T-cell (primary cell): ENCODE results near the gene PPME1. TPM values are rescaled to one million over a fixed set of nuclear protein-coding genes. Genes with fewer than 3 reads are reported as not detected.

Experiments
- ATAC-seq, 4 experiments: fragments of 200-7000 bp in 3 of 4; fragments of 150-1000 bp in 1 of 4; cut with Tn5 transposase; replicated peaks in 1 of 4; 1 replicate in 3 of 4; 2 replicates in 1 of 4; pipeline ENCODE4 v1.10.0; 2021; ENCODE audit warnings: moderate library complexity in 3 of 4, mild to moderate bottlenecking in 2 of 4, moderate number of reproducible peaks in 1 of 4
- CTCF ChIA-PET, 2 donors: fragments of 300-600 bp; sonication (Branson Sonifier 250); formaldehyde crosslinking; loops; one replicate each; lab custom pipeline; 2022; ENCODE audit warnings: antibody characterized with exemption in 2 of 2; lab: Charles Lee
- POLR2A ChIA-PET, 2 donors: fragments of 300-600 bp; sonication (Branson Sonifier 250); formaldehyde crosslinking; loops; one replicate each; lab custom pipeline; 2022; ENCODE audit warnings: antibody characterized with exemption in 2 of 2; lab: Charles Lee
- DNase-seq, 35 experiments: peaks; one replicate each; pipeline versions ENCODE4 v3.0.0 to v3.0.0-alpha.2; 2013 to 2023
- H3K27ac ChIP-seq: one replicate; pipeline ENCODE4 v1.5.1; 2013; ENCODE audit warnings: low read length
- H3K27me3 ChIP-seq, 2 experiments: replicated peaks in 1 of 2; 1 replicate in 1 of 2; 2 replicates in 1 of 2; pipeline versions ENCODE4 v1.6.1 to v1.7.0; 2013; ENCODE audit warnings: low read length in 1 of 2, mixed read lengths in 1 of 2; ENCODE audit not compliant: control insufficient read depth in 2 of 2, insufficient read depth in 2 of 2; ENCODE audit errors: extremely low read depth in 1 of 2
- H3K36me3 ChIP-seq, 2 donors: 1 replicate in 1 of 2; 2 replicates in 1 of 2; pipeline versions ENCODE4 v1.6.1 to v1.7.0; 2013; ENCODE audit warnings: low read length in 1 of 2; ENCODE audit not compliant: control insufficient read depth in 2 of 2, insufficient read depth in 1 of 2; ENCODE audit errors: extremely low read depth in 1 of 2
- H3K4me1 ChIP-seq, 2 experiments: 1 replicate in 1 of 2; 2 replicates in 1 of 2; pipeline versions ENCODE4 v1.6.1 to v1.7.0; 2013; ENCODE audit warnings: low read length in 2 of 2, mixed read lengths in 1 of 2; ENCODE audit not compliant: insufficient read depth in 2 of 2, control insufficient read depth in 1 of 2; ENCODE audit errors: extremely low read depth in 1 of 2
- H3K4me3 ChIP-seq, 2 donors: 1 replicate in 1 of 2; 2 replicates in 1 of 2; pipeline versions ENCODE4 v1.5.1 to v1.7.0; 2013; ENCODE audit warnings: mild to moderate bottlenecking in 2 of 2, low read length in 1 of 2, moderate library complexity in 1 of 2; ENCODE audit not compliant: control insufficient read depth in 1 of 2; ENCODE audit errors: extremely low read depth in 1 of 2
- H3K9me3 ChIP-seq: 2 replicates; pipeline ENCODE4 v1.7.0; 2013
- H3K27ac Mint-ChIP-seq, 2 donors: one replicate each; pipeline ENCODE4 v1.8.0; 2020 to 2021; ENCODE audit warnings: mild to moderate bottlenecking in 2 of 2, mixed read lengths in 2 of 2
- H3K27me3 Mint-ChIP-seq, 2 donors: one replicate each; pipeline ENCODE4 v1.8.0; 2021 to 2022; ENCODE audit warnings: mixed read lengths in 2 of 2
- H3K36me3 Mint-ChIP-seq: one replicate; pipeline ENCODE4 v1.8.0; 2021; ENCODE audit warnings: mixed read lengths
- H3K4me1 Mint-ChIP-seq, 3 donors: one replicate each; pipeline ENCODE4 v1.8.0; 2020 to 2022; ENCODE audit warnings: mixed read lengths in 3 of 3, mild to moderate bottlenecking in 1 of 3
- H3K4me3 Mint-ChIP-seq, 3 donors: one replicate each; pipeline ENCODE4 v1.8.0; 2020 to 2022; ENCODE audit warnings: mild to moderate bottlenecking in 3 of 3, mixed read lengths in 3 of 3, moderate library complexity in 3 of 3
- H3K9me3 Mint-ChIP-seq, 3 donors: one replicate each; pipeline ENCODE4 v1.8.0; 2020 to 2022; ENCODE audit warnings: mixed read lengths in 3 of 3
- WGBS: methylation state at CpG from one replicate; pipeline ENCODE4 v1.1.5; 2013; ENCODE audit warnings: missing lambda C conversion rate; ENCODE audit not compliant: insufficient coverage; 5-methylcytosine and 5-hydroxymethylcytosine counted together
- total RNA-seq, 35 experiments: library from RNA in 6 of 35; stranded (reverse) in 6 of 35; fragments of 120-200 nt in 1 of 35; gene quantifications; one replicate each; pipeline versions ENCODE4 v1.2.1 to v1.2.4 and lab custom pipeline; 2013 to 2026

The PPME1 gene
- total RNA-seq, 5 donors from 2014 or later (not counting 1 experiment from before 2014, with no cell fraction given), result 17.1 to 21.1 (median 18.6) TPM

GRCh38 chr11:74154620-74155281 is 16.3 kb upstream of the PPME1 start:
- H3K4me3 ChIP-seq, result no peak overlapping the region
- no CpG with 5 or more reads among the region's 1 CpG for WGBS
- Mint-ChIP-seq H3K27ac (no peak overlapping the region), H3K36me3 (peaks cover 54% of the 10 kb centered on the region), H3K4me1 (peaks cover 15 to 19% (median 19%) of the 10 kb centered on the region in 3 donors), H3K9me3 (no peaks in the 10 kb centered on the region), H3K27me3 (no peaks in the 10 kb centered on the region), H3K4me3 (no peak overlapping the region)
- H3K4me1 ChIP-seq, result no peaks in the 10 kb centered on the region
- H3K9me3 ChIP-seq, result no peaks in the 10 kb centered on the region
- ChIA-PET CTCF (no interaction called here), POLR2A (interaction anchor here in 1 of 2 donors (0.6 kb wide), 1 partner anchor 40 kb away, joined by 4 read pairs; no protein-coding TSS in a partner anchor)
- H3K36me3 ChIP-seq, result peaks cover 0 to 5% of the 10 kb centered on the region in 2 donors
- no peaks in the 10 kb centered on the region for H3K27me3 ChIP-seq
- ATAC-seq (no peak), DNase-seq (no peak)
- H3K27ac ChIP-seq, result no peak overlapping the region

- WGBS, result no CpG with 5 or more reads among the region's 1 CpG
- ChIA-PET CTCF (no interaction called here), POLR2A (no interaction called here)
- no peaks in the 10 kb centered on the region for H3K9me3 ChIP-seq
- no peak overlapping the region for H3K4me3 ChIP-seq
- H3K9me3 Mint-ChIP-seq, result no peaks in the 10 kb centered on the region
- ATAC-seq (no peak), DNase-seq (no peak)
- no peak overlapping the region for H3K27ac ChIP-seq
- H3K4me1 ChIP-seq, result no peaks in the 10 kb centered on the region
- H3K27me3 ChIP-seq, result no peaks in the 10 kb centered on the region
- peaks cover 60% of the 10 kb centered on the region for H3K36me3 Mint-ChIP-seq
- no peaks in the 10 kb centered on the region for H3K27me3 Mint-ChIP-seq
- peaks cover 21 to 32% (median 29%) of the 10 kb centered on the region in 3 donors for H3K4me1 Mint-ChIP-seq
- peaks cover 0 to 12% of the 10 kb centered on the region in 2 donors for H3K36me3 ChIP-seq
- H3K4me3 Mint-ChIP-seq, result no peak overlapping the region
- no peak overlapping the region for H3K27ac Mint-ChIP-seq
Observed at GRCh38 chr11:74157169-74157568, 13.9 kb upstream of the PPME1 start.

GRCh38 chr11:74159642-74160041 is 11.4 kb upstream of the PPME1 start:
- H3K4me1 ChIP-seq, result no peaks in the 10 kb centered on the region
- H3K4me3 Mint-ChIP-seq, result no peak overlapping the region
- POLR2A ChIA-PET, result no interaction called here
- H3K36me3 ChIP-seq, result peaks cover 0 to 24% of the 10 kb centered on the region in 2 donors
- no peak overlapping the region for H3K27ac Mint-ChIP-seq
- ATAC-seq, result no peak
- CTCF ChIA-PET, result interaction anchor here in 1 of 2 donors (0.7 kb wide), 2 partner anchors 90 to 96 kb away, joined by 3 read pairs; no protein-coding TSS in a partner anchor
- H3K9me3 Mint-ChIP-seq, result no peaks in the 10 kb centered on the region
- H3K9me3 ChIP-seq, result no peaks in the 10 kb centered on the region
- no peak for DNase-seq
- H3K27ac ChIP-seq, result no peak overlapping the region
- H3K27me3 Mint-ChIP-seq, result no peaks in the 10 kb centered on the region
- peaks cover 24 to 35% (median 32%) of the 10 kb centered on the region in 3 donors for H3K4me1 Mint-ChIP-seq
- H3K4me3 ChIP-seq, result no peak overlapping the region
- peaks cover 53% of the 10 kb centered on the region for H3K36me3 Mint-ChIP-seq
- no peaks in the 10 kb centered on the region for H3K27me3 ChIP-seq

- Mint-ChIP-seq H3K4me3 (no peak overlapping the region), H3K27me3 (no peaks in the 10 kb centered on the region), H3K9me3 (no peaks in the 10 kb centered on the region), H3K4me1 (peaks cover 24 to 35% (median 30%) of the 10 kb centered on the region in 3 donors), H3K36me3 (peaks cover 48% of the 10 kb centered on the region), H3K27ac (peak overlapping the region in 1 of 2 donors; percentile 69)
- DNase-seq (no peak), ATAC-seq (no peak)
- WGBS, result 100% methylated on average over 1 of the region's 2 CpGs
- POLR2A ChIA-PET, result no interaction called here
- H3K4me1 ChIP-seq, result no peaks in the 10 kb centered on the region
- H3K4me3 ChIP-seq, result no peak overlapping the region
- CTCF ChIA-PET, result no interaction called here
- peaks cover 0 to 36% of the 10 kb centered on the region in 2 donors for H3K36me3 ChIP-seq
- H3K27ac ChIP-seq, result no peak overlapping the region
- H3K27me3 ChIP-seq, result no peaks in the 10 kb centered on the region
- H3K9me3 ChIP-seq, result no peaks in the 10 kb centered on the region
Observed at GRCh38 chr11:74162681-74163467, 8.2 kb upstream of the PPME1 start.

GRCh38 chr11:74168838-74169237 is 2.3 kb upstream of the PPME1 start:
- Histone ChIP-seq H3K9me3 (no peaks in the 10 kb centered on the region), H3K4me1 (peaks cover 23 to 24% of the 10 kb centered on the region in 2 experiments), H3K27me3 (no peaks in the 10 kb centered on the region), H3K27ac (no peak overlapping the region), H3K4me3 (no peak overlapping the region), H3K36me3 (peaks cover 0 to 27% of the 10 kb centered on the region in 2 donors)
- ATAC-seq, result no peak
- no peaks in the 10 kb centered on the region for H3K27me3 Mint-ChIP-seq
- CTCF ChIA-PET, result no interaction called here
- peaks cover 25% of the 10 kb centered on the region for H3K36me3 Mint-ChIP-seq
- H3K9me3 Mint-ChIP-seq, result no peaks in the 10 kb centered on the region
- no peak overlapping the region for H3K4me3 Mint-ChIP-seq
- H3K27ac Mint-ChIP-seq, result no peak overlapping the region
- WGBS, result 40% methylated on average over 1 of the region's 3 CpGs
- peaks cover 0 to 18% (median 17%) of the 10 kb centered on the region in 3 donors for H3K4me1 Mint-ChIP-seq
- DNase-seq, result no peak
- POLR2A ChIA-PET, result no interaction called here

GRCh38 chr11:74169738-74170458 is 1.2 kb upstream of the PPME1 start:
- no peaks in the 10 kb centered on the region for H3K27me3 ChIP-seq
- Mint-ChIP-seq H3K36me3 (peaks cover 25% of the 10 kb centered on the region), H3K9me3 (no peaks in the 10 kb centered on the region), H3K4me1 (peaks cover 4 to 27% (median 24%) of the 10 kb centered on the region in 3 donors), H3K27ac (no peak overlapping the region), H3K4me3 (no peak overlapping the region), H3K27me3 (no peaks in the 10 kb centered on the region)
- ATAC-seq, result no peak
- ChIA-PET CTCF (interaction anchor here in 1 of 2 donors (1.4 kb wide), 2 partner anchors 14 to 189 kb away, joined by 4 read pairs; no protein-coding TSS in a partner anchor), POLR2A (interaction anchor here (0.6 to 0.9 kb wide), 4 partner anchors 63 to 462 kb away, joined by 3 to 8 read pairs (median 4); no protein-coding TSS in a partner anchor)
- H3K4me1 ChIP-seq, result peaks cover 23 to 24% of the 10 kb centered on the region in 2 experiments
- peak in 1 of 35 experiments; percentile 18 for DNase-seq
- H3K4me3 ChIP-seq, result peak overlapping the region; percentile 64 to 81
- H3K27ac ChIP-seq, result no peak overlapping the region
- 16% methylated on average over 9 of the region's 9 CpGs for WGBS
- H3K9me3 ChIP-seq, result no peaks in the 10 kb centered on the region
- H3K36me3 ChIP-seq, result peaks cover 0 to 16% of the 10 kb centered on the region in 2 donors
